Nucleus accumbens (tissue), 56 donors: ENCODE results near the gene TRAF2.

Experiments
- DNase-seq, 56 donors: peaks; one replicate each; lab custom pipeline; 2025; lab: John Stamatoyannopoulos, UW

TRAF2 gene

DNA sequence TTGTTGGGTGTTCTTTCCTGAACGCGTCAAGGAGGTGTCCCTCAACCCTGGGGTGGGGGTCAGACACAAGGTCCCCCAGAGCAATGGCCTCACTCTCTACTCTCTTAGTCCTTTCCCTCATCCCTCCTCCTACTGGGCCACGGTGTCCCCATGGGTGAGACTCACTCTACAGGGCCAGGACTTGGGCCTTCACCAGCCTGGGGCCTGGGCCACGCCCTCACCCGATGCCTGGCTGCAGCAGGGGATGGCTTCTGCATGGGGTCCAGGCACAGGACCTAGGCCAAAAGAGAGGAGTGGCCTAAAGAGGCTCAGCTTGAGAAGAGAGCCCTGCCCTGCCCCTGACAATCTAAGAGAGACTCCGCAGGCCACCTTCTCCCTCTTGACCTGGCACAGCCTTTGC, 71.6 kb downstream of the TRAF2 start:
- DNase-seq, result no peak

DNA sequence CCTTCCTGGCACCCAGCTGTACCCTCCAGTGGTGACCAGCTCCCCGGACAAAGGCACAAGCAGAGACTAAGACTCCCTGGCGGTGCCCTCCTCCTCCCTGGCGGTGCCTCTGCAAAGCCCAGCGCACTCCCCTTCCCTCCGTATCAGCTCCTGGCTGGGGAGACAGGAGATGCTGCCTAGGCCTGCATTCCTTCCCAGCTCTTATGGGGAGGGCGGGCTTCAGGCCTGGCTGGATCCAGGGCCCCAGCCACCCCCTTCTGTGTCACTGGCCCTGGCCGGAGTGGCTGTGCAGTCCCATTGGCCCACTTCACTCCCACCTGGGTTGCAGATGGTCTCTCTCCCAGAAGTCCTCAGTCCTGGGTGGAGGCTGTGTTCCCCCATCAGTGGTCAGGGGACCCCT, 72.2 kb downstream of the TRAF2 start:
- no peak for DNase-seq

DNA sequence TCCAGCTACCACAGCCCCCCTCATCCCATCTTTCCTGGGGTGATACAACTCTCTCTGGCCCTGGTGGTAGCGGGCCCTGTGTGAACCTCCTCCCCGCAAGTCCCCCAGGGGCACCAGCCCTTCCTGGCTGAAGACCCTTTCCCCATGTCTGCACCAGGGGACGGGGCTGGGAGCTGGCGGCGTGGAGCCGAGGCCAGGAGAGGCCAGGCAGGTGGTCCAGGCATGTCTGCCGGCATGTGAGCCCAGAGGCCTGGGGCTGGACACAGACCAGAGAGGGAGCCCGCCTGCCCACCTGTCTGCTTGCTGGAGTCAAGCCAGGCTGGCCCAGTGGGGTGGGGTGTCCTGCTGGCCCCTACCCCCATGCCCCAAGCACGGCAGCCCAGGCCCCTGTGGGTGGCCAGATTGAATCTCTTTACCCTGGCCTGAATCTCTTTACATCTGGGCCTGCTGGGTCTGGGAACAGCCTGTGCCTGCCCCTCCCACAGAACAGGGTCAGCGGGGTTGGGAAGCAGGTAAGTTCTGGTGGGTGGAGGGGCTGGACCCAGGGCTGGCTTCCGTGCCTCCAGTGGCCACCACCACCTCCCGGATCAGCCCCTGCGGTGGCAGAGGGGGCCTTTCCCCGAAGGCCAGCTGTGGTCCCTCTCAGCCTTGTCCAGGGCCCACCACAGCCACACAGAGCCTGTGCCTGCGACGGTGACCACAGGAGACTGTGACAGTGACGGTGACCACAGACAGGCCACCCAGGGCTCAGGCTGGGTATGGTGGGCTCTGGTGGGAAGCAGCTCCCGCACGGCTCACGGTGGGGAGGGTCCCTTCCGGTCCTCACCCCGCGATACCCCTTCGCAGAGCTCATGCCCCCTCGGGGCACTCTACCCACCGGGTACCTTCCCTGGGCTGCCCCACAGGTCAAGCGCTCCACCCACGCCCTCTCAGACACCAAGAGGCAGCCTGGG, 72.9 kb downstream of the TRAF2 start:
- DNase-seq, result no peak

DNA sequence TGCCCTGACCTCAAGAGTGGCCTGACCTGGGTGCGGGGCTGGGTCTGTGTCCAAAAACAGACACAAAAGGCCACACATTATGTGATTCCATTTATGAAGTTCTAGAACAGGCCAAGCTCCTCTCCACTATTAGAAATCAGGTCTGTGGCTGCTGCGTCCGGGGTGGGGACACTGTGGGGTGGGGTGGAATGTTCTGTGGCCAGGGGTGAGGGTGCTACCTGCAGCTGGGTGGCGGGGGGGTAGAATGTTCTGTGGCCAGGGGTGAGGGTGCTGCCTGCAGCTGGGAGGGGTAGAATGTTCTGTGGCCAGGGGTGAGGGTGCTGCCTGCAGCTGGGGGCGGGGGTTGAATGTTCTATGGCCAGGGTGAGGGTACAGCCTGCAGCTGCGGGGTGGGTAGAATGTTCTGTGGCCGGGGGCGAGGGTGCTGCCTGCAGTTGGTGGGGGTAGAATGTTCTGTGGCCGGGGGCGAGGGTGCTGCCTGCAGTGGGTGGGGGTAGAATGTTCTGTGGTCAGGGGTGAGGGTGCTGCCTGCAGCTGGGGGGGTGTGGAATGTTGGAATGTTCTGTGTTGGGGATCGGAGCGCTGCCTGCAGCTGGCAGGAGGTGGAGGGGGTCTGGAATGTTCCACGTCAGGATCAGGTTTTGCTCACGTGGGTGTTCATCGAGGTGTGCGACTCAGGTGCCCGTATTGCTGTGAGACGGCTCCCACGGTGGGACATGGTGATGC, 74.1 kb downstream of the TRAF2 start:
- DNase-seq, result no peak

DNA sequence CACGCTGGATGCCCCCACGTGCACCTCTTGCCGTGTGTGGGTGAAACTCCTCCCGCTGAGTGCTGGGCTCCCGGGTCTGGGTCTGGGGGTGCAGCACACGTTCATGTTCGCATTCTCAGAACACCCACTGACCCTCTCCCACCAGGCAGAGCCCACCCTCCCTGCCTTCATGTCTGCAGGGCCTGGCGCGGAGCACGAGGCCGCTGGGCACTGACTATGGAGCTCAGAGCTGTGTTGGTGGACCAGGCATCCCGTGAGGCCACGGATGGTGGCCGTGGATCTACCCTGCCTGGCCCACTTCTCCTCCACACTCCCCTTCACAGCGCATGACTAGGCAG, 74.6 kb downstream of the TRAF2 start:
- no peak for DNase-seq

DNA sequence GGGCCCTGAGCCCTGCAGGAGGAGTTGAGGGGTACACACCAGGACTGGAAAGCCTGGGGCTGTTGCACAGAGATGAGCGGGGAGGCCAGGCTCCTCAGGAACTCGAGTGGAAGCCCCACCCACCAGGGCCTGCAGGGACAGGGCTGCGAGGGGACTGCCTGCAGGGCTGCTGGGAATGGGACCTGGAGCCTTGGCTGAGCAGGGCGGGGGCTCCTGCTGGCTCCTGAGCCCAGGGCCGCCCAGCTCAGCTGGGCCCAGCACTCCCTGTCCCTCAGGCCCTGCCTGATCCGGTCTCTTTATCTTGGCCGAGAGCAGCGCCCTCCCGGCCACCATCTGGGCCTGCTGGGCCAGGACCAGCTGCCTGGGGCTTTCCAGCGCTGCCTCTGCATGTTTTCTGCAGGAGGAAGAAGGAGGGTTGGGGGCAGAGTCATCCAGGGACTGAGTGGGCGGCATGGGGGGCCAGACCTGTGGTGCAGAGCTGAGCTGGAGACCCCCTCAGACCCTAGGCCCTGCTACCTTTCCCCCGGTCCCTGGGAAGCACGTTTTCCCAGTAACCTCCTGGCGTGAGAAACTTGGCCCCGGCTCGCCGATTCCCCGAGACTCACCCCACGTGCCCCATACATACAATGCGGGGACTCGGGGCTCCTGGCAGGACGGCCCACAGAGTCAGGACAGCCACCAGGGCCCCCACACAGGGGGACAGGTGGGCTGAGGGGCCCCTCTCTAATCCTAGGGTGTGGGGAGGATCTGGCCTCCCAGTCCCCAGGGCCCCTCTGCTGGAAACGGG, 75.2 kb downstream of the TRAF2 start:
- peak in 25 of 56 donors; percentile 11 to 67 (median 35) for DNase-seq

DNA sequence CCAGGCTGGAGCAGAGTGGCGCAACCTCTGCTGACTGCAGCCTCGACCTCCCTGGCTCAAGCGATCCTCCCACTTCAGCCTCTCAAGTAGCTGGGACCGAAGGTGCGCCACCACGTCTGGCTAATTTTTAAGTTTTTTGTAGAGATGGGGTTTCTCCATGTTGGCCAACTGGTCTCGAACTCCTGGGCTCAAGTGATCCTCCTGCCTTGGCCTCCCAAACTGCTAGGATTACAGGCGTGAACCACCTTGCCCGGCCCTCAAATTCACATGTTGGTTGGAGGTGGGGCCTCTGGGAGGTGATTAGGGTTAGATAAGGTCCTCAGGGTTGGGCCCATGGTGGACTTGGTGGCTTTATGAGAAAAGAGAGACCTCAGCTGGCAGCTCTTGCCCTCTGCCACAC, 75.8 kb downstream of the TRAF2 start:
- no peak for DNase-seq

DNA sequence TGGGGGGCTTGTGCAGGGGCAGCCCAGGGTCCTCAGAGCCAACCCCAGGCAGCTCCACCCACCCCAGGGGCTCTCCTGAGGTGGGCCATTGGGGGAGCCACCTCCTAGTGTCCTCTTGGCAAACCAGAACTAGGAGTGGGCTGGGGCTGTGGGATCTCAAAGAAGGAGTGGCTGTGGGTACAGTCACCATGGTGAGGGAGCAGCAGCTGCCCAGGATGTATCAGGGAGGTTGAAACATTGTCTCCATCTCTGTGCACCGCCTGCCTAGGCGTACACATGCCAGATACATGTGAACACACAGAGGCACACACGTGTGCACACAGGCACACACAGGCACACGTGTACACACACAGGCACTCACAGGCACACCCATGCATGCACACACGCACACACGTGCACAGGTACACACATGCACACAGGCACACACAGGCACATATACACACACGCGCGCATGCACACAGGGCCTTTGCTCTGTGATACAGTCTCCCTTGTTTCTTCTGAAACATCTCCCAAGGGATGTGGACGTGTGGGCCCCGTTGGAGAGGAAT, 76.5 kb downstream of the TRAF2 start:
- no peak for DNase-seq

DNA sequence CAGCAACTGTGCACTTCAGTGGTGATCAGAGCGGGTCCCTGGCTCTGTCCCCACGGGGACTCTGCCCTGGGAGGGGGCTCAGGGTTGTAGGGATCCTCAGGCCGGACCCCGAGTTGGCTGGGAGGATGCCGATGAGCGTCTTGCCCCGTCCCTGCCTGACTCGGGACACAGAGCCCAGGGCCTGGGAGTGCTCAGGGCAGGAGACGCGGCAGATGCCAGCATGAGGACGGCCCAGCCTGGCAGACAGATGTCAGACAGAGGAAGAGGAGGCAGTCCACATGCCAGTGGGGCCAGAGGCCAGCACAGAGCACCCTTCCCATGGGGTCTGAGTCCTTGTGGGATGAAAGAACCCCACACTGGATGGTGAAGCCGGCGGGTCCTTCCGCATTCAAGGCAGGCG, 77.0 kb downstream of the TRAF2 start:
- DNase-seq, result peak in 6 of 56 donors; percentile 18 to 69 (median 24)

DNA sequence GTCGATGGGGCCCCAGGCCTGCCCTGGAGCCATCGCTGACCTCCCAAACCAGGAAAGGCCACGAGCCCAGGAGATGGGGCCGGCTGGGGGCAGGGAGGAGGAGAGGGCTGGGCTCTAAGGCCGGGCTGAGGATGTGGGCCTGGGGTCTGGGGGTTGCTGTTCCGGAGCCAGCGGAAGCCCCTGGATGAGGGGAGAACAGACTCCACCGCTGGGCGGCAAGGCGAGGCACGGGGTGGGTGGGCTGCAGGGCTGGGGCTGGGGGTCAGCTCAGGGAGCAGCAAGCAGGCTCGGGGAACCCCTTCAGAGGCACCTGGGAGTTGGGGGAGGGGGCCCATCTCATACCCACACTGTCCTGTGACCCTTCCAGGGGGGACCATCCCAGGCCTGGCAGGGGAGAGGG, 77.4 kb downstream of the TRAF2 start:
- no peak for DNase-seq

DNA sequence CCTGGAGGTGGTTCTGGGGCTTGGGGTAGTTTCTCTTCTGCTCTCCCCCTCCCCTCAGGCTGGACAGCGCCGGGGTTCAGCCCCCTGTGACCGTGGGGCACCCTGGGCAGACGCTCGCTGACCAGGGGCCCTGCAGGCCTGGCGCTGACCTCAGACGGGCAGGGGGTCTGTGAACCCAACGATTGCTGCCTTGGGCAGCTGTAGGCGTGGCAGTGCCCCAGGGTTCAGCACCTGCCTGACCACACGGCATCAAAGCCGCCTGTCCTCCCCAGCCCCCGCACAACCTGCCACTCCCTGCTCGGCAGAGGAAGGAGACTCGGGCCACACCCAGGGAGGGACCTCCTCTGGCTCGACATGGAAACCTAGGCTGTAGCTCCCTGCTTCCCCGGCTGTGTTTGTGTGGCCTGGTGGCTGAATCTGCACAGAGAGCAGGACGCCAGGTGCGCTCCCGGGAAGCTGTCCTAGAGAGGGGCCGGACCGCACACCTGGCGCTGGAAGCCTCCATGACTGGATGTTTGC, 77.9 kb downstream of the TRAF2 start:
- DNase-seq, result no peak

DNA sequence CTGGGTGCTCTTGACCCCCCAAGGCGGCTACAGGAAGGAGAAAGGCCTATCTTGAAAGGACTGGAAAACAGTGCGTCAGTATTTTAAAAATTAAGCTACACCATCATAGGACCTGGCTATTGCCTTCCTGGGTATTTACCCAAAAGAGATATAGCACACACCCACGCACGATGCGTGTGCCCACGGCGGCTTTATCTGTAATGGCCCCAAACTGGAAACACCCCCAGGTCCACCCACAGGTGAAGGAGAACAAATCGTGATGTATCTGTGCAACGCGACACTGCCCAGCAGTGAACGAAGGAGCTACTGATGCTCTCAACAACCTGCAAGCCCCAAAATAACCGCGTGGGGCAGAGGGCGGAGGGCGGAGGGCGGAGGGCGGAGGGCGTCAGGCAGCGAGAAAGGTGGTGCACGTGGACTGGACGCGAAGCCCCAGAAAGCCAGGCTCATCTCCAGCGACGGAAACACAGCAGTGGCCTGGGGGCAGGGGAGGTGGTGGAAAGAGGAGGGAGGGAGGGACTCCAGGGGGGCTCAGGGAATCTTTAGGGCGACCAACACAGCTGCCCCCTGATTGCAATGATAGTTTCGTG, 78.6 kb downstream of the TRAF2 start:
- no peak for DNase-seq

DNA sequence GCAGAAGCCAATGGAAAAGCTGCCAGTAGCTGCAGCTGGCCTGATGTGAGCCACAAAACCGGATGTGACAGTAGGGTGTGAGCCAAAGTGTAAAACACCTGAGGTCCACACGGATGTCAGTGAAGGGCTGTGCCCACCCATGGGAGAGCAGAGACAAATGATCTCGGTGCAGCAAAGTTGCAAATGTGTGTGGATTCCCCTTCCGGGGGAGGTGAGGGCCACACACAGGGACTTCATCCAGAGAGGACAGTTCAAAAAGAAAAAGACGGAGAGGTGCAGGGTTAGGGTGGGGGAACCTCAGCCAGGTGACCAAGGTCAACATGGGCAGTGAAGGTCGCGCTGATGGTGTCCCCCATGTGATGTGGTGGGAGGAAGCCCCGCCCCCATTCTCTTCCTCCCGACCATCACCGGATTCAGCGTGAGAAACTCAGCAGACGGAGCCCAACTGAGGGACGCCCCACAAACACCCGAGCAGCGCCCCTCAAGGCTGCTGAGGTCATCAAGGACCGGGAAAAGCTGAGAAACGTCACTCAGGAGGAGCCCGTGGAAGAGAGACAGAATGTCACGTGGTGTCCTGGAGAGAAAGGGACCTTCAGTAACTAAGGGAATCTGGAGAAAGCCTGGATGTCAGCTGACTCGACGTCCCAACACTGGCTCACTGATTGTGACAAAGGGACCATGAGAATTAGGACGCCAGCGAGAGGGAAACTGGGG, 79.6 kb downstream of the TRAF2 start:
- DNase-seq, result peak in 53 of 56 donors; percentile 16 to 91 (median 67)

DNA sequence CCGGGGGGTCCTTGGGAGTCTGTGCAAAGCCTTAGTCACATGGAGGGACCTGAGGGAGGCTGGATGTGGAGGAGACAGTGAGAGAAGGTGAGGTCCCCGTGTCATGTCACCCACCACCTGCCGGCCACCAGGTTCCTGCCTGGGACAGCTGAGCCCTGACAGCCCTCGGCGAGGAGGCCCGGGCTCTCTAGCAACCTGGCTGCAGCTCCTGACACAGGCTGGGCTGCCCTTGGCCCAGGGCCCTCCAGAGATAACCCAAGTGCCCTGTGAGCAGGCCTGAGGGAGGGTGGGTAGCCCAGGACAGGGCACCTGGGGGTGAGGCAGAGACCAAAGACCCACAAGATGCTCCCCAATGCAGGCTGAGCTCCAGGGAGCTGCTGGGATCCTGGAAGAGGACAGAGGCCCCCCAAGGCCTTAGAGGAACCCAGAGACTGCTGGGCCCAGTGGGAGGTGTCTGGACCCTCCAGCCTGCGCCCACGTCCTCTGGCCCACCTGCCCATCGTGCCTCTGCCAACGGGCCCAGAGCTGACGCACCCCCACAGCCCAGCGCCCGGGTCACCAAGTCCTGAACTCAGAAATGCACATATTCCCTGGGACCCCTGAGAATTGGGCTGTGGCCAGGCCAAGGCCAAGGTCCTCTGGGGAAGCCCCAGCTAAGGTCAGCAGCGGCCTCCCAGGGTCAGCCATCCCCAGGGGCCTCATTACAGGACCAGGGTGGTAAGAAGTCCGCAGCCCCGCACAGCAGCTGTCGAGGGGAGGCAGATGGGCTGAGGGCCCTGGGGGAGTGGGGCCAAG, 82.2 kb downstream of the TRAF2 start:
- DNase-seq, result no peak

DNA sequence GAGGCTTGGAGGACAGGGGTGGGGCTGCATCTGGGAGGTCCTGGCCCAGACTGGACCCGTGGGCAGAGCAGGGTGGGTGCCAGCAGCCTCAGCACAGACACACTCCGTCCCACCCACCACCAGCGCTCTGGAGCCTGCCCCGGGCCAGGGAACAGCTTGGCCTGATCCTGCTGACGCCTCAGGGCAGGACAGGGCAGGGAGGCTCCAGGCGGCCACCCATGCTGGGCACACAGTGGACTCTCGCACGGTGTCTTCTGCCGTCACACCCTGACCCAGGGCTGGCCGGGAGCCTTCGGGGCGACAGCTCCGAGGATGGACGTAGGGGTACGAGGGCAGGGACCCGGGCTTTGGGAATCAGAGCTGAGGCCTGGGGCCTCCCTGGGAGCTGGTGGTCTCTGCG, 82.8 kb downstream of the TRAF2 start:
- no peak for DNase-seq

DNA sequence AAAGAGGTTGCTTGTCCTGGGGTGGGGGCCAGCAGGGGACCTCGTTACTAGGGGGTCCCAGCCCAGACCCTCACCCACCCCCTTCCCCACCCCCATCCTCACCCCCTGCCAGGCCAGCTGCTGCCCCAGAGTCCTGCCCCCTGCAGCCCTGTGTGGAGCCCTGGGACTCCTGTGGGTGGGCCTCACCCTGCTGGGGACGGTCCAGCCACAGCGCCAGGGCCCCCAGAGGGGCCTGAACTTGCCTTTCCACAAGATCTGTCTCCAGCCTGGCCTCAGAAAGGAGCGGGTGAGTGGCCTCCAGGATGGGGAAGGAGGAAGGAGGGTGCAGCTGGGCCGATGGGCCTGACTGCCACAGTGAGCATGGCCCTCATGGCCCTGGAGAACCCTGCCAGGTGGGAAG, 83.5 kb downstream of the TRAF2 start:
- no peak for DNase-seq

DNA sequence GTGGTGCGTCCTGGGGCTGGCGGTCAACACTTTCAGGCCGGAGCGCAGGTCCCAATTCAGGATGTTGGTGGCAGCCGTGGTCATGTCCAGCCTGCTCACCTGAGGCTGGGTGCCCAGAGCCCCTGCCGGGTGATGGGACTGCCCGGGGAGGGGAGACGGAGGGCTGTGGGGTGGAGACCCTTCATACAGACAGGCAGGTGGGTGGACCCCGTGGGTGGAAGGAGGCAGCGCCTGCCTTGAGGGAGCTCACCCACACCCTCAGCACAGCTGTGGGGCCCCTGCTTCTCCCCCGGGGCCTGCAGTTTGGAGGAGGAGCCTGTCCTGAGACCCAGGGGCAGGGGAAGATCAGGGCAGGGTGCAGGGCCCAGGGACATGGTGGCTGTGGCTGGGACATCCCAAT, 84.0 kb downstream of the TRAF2 start:
- DNase-seq, result no peak

DNA sequence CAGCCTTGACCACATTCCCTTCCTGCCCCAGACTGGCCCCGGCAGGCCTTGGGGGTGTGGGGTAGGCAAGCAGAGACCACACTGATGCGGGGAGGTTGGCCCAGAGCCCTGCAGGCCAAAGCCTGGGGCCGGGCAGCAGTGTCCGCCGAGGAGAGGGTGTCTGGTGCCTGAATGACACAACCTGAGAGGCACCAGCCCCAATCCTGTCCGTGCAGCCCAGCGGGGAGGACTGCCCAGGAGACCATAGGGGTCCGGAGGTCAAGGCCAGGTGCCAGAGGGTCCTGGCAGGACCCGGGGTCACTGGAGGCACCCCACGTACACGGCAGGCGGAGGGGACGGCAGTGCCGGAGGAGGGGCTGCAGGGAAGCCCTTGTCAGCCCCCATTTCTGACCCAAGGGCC, 85.4 kb downstream of the TRAF2 start:
- DNase-seq, result no peak

DNA sequence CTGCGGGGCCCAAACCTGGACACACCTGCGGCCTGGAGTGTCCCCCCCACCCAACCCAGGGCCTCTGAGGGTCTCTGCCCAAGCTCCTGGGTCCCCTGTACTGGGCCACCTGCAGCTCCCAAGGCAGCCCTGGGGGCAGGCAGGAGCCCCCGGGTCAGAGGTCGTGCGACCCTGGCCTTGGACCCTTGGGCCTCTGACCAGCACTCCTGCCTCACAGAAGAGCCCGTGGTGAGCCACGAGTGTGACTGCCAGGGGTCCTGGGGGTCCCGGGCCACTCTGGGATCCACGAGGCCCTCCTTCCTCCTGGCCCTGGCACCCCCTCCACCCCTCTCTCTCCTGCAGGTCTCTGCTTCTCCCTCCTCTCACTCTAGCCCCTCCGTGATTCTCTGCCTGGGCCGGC, 86.0 kb downstream of the TRAF2 start:
- DNase-seq, result no peak
